Fibroblast of lung (primary cell): ENCODE measurements around the gene POLR1C.
"Not testable (repeated sequence)": the region's sequence is repeated elsewhere in the genome, so short reads cannot be mapped to it uniquely, and the experiment has no call there.

Experiments
- CTCF ChIP-seq, 2 donors: IDR thresholded peaks in 1 of 2; conservative IDR thresholded peaks in 1 of 2; 1 replicate in 1 of 2; 2 replicates in 1 of 2; pipeline ENCODE4 v1.5.1; 2011 to 2012; ENCODE audit warnings: low read length in 2 of 2, control low read depth in 1 of 2, inconsistent platforms in 1 of 2, low read depth in 1 of 2, mild to moderate bottlenecking in 1 of 2
- EZH2 ChIP-seq: IDR thresholded peaks from 2 replicates; pipeline ENCODE4 v1.5.1; 2012; ENCODE audit warnings: low read length, control low read depth, mild to moderate bottlenecking; ENCODE audit errors: missing control alignments

DNA sequence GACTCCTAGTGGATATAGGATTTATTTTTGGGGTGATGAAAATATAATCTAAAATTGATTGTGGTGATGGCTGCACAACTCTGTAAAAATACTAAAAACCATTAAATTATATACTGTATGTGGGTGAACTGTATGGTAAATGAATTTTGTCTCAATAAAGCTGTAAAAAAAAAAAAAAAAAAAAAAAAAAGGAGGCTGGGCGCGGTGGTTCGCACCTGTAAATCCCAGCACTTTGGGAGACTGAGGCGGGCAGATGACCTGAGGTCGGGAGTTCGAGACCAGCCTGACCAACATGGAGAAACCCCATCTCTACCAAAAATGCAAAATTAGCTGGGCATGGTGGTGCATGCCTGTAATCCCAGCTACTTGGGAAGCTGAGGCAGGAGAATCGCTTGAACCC is 40.7 kb downstream of the POLR1C start:
- TF ChIP-seq CTCF (conservative IDR thresholded peaks at IDR 0.05 in 1 of 2, IDR thresholded peaks at IDR 0.05 in 1 of 2; ENCODE audit: low read depth in 1 of 2, low read length in 2 of 2); EZH2: not testable (repeated sequence)
